Measurements from ENCODE around the gene FYCO1. TPM values are rescaled to one million over a fixed set of nuclear protein-coding genes. Genes with fewer than 3 reads are reported as not detected.
A peak's percentile ranks its signal among the peaks of the same experiment; 100 is the strongest.

Gene FYCO1
- total RNA-seq, 4 donors from 2014 or later = 45.3 to 64.5 (median 53.7) TPM

DNA sequence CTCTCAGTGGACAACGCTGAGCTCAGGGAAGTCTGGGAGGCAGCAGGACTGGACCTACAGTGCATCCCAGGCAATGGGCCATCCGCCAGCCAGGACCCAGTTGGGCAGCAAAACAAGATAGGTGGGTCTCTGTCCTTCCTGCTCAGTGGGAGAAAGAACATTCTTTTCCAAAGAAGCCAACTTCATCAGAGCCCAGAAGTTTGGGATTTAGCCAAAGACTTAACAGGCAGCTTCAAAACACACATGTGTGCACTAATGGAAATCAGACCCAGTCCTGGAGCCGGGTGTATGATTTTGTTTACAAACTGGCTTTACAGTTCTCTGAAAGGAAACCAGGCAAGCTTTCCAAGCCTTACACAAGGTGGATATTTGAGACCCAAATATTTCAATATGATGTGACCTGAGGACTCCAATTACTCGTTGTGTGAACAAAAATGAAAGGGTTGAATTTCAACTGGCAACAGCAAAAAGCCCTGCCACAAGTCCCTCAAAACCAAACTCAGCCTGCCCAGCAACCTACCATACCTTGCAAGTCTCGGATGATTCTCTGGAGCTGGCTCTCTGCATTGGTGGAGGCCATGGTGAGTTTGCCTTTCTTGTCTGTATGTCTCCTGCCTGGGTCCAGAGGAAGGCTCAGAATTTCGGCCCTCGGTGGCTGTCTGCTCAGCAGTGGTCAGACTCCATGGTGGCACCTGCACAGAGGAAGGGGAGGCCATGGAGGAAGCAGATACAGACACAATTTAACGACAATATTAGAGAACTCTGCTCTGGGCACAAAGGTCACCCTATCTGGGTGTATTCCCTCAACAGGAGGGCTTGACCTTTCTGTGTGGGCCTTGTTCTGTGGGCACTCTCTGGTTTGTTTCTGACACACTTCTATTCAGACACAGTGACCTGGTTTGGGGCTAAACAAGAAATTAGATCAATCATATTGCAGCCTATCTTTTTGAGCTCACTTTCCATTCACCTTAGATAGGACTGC lies 11.0 kb downstream of the FYCO1 start:
- Histone ChIP-seq H3K36me3 (peaks cover 49% of the 10 kb centered on the region), H3K9me3 (no peaks in the 10 kb centered on the region), H3K27ac (peak overlapping the region; percentile 46), H3K27me3 (no peaks in the 10 kb centered on the region), H3K4me3 (no peak overlapping the region), H3K4me1 (peaks cover 50% of the 10 kb centered on the region)
- WGBS = 75% methylated on average over 8 of the region's 8 CpGs
- DNase-seq (ENCODE audit: low spot score in 2 of 2) = no peak
- TF ChIP-seq POLR2A (IDR thresholded peaks at IDR 0.05) (no peak), POLR2AphosphoS5 (IDR thresholded peaks at IDR 0.05) (no peak), EP300 (IDR thresholded peaks at IDR 0.05) (no peak), CTCF (IDR thresholded peaks at IDR 0.05) (no peak)

GRCh38 chr3:45983770-45984169 lies 11.9 kb downstream of the FYCO1 start:
- no peak for DNase-seq (ENCODE audit: low spot score in 2 of 2)
- 80% methylated on average over 3 of the region's 3 CpGs for WGBS
- Histone ChIP-seq H3K36me3 (peaks cover 56% of the 10 kb centered on the region), H3K4me3 (no peak overlapping the region), H3K4me1 (peaks cover 42% of the 10 kb centered on the region), H3K27me3 (no peaks in the 10 kb centered on the region), H3K9me3 (no peaks in the 10 kb centered on the region), H3K27ac (no peak overlapping the region)
- TF ChIP-seq POLR2AphosphoS5 (IDR thresholded peaks at IDR 0.05) (no peak), CTCF (IDR thresholded peaks at IDR 0.05) (no peak), POLR2A (IDR thresholded peaks at IDR 0.05) (no peak), EP300 (IDR thresholded peaks at IDR 0.05) (no peak)

GRCh38 chr3:45981346-45982074 lies 14.1 kb downstream of the FYCO1 start:
- Histone ChIP-seq H3K9me3 (no peaks in the 10 kb centered on the region), H3K27me3 (no peaks in the 10 kb centered on the region), H3K36me3 (peaks cover 69% of the 10 kb centered on the region), H3K4me3 (no peak overlapping the region), H3K27ac (no peak overlapping the region), H3K4me1 (peaks cover 21% of the 10 kb centered on the region)
- 73% methylated on average over 2 of the region's 2 CpGs for whole genome bisulfite sequencing
- DNase-seq (ENCODE audit: low spot score in 2 of 2) = no peak
- TF ChIP-seq EP300 (IDR thresholded peaks at IDR 0.05) = no peak
- no peak for TF ChIP-seq POLR2A (IDR thresholded peaks at IDR 0.05)
- TF ChIP-seq CTCF (IDR thresholded peaks at IDR 0.05) = no peak
- TF ChIP-seq POLR2AphosphoS5 (IDR thresholded peaks at IDR 0.05) = no peak

DNA sequence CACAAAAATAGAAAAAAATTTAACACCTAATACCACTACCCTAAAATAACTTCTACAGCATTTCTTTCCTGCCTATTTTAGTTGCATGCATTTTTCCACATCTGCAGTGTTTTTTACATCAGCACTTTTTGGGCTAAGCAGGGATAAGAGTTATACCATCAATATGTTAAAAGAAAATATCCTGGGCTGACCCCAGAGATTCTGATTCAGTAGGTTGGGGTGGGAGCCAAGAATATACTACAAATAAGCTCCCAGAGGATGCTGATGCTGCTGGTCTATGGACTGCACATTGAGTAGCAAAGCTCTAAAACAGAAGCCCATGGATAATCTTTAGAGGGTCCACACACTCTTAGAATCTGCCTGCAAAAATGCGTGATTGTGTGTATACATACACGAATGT lies 14.8 kb downstream of the FYCO1 start:
- no peaks in the 10 kb centered on the region for H3K27me3 ChIP-seq
- DNase-seq (ENCODE audit: low spot score in 2 of 2) = no peak
- H3K27ac ChIP-seq = no peak overlapping the region
- no peaks in the 10 kb centered on the region for H3K9me3 ChIP-seq
- peaks cover 76% of the 10 kb centered on the region for H3K36me3 ChIP-seq
- H3K4me1 ChIP-seq = peaks cover 20% of the 10 kb centered on the region
- WGBS = 86% methylated on average over 2 of the region's 2 CpGs
- no peak overlapping the region for H3K4me3 ChIP-seq
- no peak for TF ChIP-seq POLR2A (IDR thresholded peaks at IDR 0.05)
- TF ChIP-seq CTCF (IDR thresholded peaks at IDR 0.05) = no peak
- no peak for TF ChIP-seq POLR2AphosphoS5 (IDR thresholded peaks at IDR 0.05)
- TF ChIP-seq EP300 (IDR thresholded peaks at IDR 0.05) = no peak
